HG02981 (cell line): ENCODE results near the gene TNFSF13.

ENCODE experiments used
- ATAC-seq: cut with Tn5 transposase; IDR thresholded peaks from one replicate; pipeline ENCODE4 v1.9.1; 2021; ENCODE audit warnings: mild to moderate bottlenecking, moderate library complexity; ENCODE audit not compliant: unreplicated experiment

The TNFSF13 gene

DNA sequence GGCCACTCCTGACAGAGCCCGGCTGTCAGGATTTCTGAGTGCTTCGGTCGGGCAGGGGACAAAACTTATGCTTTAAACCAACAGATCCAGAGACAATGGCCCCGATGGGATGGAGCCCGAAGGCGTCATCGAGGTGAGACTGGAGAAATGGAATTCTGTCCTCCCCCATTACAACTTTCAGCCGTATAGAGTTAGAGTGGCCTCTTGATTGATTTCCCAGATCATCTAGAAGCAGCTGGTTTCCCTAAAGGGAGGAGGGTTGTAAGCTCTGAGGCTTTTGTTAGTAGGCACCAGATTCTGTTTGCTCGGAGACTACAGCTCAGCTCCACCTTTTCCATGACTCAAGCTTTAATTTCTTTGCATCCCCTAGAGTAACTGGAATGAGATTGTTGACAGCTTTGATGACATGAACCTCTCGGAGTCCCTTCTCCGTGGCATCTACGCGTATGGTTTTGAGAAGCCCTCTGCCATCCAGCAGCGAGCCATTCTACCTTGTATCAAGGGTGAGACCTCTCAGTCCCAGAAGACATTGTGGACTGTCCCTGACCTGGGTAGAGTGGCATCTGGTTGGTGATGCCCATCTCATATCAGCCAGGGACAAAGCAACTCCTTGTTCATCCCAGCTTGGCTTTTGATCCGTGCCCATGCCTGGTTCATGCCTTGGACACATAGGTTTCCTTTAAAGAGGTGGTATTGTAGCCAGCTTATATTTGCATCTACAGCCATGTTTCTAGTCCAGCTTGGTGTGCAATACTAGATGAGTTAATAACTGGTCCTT lies 15.8 kb downstream of the TNFSF13 start:
- no peak for ATAC-seq

DNA sequence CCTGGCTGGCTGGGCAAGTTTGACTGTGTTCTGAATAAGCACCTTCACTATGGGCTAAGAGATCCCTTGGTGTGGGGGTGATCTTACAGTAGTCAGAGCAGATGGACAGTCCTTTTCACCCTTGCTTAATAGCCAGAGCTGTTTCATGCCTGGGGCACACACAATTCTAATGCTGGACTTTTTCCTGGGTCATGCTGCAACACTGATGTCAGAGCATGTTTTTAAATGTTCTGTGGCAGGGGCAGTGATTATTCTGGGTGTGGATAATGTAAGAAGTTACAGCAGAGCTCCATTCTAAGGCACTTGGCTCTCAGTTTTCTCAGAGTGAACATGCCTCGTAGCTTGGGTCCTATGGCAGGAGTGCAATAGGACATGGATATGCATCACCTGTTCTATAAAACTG lies 16.9 kb downstream of the TNFSF13 start:
- ATAC-seq, result no peak

DNA sequence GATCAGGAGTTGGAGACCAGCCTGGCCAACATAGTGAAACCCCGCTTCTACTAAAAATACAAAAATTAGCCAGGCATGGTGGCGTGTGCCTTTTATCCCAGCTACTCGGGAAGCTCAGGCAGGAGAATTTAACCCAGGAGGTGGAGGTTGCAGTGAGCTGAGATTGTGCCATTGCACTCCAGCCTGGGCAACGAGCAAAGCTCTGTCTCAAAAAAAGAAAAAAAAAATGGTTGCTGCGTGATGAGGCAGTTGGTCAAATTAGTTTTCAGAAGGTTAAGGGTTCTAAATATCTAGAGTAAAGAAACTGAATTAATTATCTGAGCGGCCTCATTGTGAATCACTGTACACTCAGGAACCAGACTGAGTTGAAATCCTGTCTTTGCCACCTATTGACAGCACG lies 17.4 kb downstream of the TNFSF13 start:
- no peak for ATAC-seq

DNA sequence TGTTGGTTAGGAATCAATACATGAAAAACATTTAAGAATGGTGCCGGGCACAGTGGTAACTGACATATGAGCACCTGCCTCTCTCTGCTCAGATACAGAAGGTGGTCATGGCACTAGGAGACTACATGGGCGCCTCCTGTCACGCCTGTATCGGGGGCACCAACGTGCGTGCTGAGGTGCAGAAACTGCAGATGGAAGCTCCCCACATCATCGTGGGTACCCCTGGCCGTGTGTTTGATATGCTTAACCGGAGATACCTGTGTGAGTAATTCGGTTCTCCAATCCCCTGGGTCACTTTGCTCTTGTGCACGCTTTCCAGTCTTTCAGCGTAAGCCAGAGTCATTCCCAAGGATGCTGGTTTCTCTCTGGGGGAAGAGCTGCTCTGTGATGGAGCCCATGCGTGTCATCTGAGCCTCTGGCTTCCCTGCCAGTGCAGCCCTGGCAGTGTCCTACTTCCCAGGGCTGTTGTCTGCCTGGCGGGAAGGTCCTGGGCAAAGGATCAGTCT lies 17.9 kb downstream of the TNFSF13 start:
- ATAC-seq, result no peak

DNA sequence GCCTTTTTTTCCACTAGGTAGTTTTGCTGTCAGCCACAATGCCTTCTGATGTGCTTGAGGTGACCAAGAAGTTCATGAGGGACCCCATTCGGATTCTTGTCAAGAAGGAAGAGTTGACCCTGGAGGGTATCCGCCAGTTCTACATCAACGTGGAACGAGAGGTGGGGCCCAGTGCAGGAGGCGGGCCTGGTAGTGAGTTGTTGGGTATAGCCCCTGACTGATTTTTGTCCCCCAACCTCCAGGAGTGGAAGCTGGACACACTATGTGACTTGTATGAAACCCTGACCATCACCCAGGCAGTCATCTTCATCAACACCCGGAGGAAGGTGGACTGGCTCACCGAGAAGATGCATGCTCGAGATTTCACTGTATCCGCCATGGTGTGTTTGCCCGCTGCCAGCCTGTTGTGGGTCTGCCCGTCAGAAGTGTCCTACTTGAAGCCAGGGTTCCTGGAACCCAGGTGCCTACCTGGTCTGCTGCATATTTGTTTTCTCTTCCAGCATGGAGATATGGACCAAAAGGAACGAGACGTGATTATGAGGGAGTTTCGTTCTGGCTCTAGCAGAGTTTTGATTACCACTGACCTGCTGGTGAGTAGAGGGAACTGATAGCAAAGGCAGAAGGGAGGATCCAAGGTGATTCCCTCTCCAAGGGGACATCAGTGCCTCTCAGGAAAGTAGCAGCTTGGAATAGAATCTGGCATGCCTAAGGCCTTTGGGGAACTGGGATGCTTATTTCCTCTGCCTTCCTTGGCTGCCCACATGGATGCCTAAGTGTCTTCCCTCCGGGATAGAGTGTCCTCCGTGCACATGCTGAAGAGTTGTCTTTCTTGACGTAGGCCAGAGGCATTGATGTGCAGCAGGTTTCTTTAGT lies 19.0 kb downstream of the TNFSF13 start:
- no peak for ATAC-seq

DNA sequence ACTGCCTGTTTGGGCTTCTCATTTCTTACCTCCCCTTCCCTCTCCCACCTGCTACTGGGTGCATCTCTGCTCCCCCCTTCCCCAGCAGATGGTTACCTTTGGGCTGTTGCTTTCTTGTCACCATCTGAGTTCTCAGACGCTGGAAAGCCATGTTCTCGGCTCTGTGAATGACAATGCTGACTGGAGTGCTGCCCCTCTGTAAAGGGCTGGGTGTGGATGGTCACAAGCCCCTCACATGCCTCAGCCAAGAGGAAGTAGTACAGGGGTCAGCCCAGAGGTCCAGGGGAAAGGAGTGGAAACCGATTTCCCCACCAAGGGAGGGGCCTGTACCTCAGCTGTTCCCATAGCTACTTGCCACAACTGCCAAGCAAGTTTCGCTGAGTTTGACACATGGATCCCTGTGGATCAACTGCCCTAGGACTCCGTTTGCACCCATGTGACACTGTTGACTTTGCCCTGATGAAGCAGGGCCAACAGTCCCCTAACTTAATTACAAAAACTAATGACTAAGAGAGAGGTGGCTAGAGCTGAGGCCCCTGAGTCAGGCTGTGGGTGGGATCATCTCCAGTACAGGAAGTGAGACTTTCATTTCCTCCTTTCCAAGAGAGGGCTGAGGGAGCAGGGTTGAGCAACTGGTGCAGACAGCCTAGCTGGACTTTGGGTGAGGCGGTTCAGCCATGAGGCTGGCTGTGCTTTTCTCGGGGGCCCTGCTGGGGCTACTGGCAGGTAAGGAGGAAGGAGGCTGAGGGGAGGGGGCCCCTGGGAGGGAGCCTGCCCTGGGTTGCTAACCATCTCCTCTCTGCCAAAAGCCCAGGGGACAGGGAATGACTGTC lies 20.7 kb downstream of the TNFSF13 start, which contains the start of gene CD68:
Gene CD68 (plus strand): TSS at position 638 of the 833 bp plus-strand sequence. CDS start 40 bp downstream, at position 678.
- peak; percentile 43 for ATAC-seq

DNA sequence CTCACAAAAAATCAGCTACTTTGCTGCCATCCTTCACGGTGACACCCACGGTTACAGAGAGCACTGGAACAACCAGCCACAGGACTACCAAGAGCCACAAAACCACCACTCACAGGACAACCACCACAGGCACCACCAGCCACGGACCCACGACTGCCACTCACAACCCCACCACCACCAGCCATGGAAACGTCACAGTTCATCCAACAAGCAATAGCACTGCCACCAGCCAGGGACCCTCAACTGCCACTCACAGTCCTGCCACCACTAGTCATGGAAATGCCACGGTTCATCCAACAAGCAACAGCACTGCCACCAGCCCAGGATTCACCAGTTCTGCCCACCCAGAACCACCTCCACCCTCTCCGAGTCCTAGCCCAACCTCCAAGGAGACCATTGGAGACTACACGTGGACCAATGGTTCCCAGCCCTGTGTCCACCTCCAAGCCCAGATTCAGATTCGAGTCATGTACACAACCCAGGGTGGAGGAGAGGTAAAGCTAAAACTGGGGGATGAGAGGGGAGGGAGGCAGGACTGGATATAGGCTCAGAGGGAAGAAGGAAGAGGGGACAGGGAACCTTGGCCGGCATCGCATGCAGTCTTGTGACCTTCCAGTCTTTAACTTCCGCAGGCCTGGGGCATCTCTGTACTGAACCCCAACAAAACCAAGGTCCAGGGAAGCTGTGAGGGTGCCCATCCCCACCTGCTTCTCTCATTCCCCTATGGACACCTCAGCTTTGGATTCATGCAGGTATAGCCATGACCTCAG lies 21.5 kb downstream of the TNFSF13 start:
- no peak for ATAC-seq

DNA sequence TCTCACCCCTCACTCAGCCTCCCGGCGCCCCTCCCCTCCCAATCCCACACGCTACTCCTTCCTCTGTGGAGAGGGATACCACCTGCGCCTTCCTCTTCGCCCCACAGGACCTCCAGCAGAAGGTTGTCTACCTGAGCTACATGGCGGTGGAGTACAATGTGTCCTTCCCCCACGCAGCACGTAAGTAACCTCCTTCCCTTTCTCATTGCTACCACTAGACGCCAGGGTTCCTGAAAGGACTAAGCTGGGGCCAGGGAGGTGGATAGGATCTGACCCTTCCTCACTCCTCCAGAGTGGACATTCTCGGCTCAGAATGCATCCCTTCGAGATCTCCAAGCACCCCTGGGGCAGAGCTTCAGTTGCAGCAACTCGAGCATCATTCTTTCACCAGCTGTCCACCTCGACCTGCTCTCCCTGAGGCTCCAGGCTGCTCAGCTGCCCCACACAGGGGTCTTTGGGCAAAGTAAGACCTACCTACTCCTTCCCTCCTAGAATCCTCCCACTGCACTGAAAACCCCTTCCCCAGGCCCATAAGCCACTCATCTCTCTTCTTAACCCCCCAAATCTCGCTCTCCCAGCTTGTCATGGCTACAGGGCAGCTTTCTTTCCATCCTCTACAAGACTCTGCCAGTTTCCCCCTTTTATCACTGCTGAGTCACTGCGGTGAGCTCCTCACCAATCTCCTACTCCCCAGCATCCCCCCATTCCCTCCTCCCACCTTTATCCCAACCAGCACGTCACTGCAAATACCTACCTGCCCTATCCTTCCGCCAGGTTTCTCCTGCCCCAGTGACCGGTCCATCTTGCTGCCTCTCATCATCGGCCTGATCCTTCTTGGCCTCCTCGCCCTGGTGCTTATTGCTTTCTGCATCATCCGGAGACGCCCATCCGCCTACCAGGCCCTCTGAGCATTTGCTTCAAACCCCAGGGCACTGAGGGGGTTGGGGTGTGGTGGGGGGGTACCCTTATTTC lies 22.3 kb downstream of the TNFSF13 start:
- no peak for ATAC-seq

DNA sequence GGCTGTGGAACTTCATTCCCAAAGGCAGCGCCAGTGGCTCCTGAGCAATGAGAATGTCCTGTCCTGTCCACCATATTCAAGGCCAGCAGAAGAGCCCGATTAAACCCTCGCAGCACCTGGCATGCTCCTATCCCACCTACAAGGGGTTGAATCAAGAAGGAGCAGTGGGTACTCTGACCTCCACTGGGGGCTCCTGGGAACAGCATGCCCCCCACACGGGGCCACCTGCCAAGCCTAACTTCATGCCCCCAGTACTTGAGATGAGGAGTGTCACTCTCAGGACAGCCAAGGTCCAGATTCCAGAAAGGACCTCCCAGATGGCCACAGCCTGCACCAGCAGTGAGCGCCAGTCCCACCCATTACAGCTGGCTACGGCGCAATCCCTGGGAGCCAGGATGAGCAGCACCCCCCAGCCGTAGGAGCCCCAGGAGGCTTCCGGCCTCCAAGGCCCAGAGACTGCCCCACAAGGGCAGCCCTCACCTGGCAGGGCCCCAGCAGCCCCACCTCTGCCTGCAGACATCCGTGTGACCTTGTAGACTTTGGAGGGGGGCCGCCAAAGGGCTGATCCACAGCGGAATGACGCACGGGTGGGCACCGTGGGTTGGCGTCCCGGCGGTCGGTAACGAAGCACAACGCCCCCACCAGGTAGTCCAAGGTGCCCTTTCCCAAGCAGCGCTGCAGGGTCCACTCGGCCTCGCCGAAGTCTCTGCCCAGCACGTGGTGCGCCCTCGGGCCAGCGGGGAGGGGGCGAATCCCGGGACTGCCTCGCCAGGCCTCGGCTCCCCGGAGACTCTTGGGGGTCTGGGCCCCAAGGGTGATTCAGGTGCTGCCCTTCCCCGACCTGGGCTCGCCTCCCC lies 24.1 kb downstream of the TNFSF13 start:
- ATAC-seq, result no peak

DNA sequence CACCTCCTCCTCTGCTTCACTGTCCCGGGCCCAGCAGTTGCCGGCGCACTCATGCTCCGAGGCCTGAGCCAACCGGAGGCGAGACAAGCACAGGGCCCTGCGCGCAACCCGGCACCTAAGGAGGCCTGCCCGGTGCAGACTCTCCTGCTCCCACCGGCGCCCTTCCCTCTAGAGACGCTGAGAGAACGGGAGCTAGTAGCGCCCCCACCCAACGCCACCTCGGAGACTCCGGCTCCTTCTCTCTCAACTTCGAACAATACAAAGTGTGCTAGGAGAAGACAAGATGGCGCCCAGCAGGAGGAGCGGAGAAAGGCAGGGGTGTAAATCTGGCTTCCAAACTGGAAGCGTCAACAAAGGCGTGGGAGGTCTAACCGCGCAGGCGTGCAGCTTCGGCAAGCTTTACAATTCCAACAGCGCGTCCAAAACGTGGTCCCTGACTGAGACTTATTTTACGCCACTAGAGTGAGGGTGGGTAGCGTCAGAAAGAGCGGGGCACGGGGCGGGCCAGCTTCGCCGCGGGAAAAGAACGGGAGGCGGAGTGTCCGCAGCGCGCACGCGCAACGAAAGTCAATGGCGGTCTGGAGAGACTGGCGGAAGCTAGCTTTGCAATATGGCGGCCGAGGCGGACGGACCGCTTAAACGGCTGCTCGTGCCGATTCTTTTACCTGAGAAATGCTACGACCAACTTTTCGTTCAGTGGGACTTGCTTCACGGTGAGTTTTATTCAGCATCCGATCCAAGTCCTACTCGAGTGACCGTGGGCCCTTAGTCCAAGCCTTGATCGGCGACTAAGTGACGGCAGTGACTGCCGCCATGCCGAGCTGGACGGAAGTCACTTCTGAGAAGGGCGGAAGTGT lies 24.9 kb downstream of the TNFSF13 start, which contains the start of gene MPDU1:
Gene MPDU1 (plus strand): TSS at position 600 of the 857 bp plus-strand sequence. CDS start 11 bp downstream, at position 611.
- peak; percentile 59 for ATAC-seq

DNA sequence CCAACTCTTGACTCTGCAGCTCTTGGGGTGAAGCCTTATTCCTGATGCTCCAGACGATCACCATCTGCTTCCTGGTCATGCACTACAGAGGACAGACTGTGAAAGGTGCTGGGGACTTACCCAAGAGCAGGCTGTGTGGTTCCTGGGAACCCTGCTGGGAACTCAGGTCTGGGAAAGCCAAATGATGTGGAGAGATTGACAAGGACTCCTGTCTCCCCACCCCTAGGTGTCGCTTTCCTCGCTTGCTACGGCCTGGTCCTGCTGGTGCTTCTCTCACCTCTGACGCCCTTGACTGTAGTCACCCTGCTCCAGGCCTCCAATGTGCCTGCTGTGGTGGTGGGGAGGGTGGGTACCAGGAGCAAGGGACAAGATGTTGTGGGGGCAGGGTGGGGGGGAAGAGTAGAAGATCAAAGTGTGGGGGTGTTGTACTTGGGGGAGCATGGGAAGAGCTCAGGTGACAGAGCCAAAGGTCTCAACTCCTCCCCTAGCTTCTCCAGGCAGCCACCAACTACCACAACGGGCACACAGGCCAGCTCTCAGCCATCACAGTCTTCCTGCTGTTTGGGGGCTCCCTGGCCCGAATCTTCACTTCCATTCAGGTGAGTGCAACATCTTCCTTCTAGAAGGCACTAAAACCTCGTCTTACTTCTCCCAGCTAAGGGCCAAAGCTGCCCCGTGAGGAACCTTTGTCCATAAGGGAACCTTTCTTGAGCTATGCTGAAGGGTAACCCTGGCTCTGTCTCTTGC lies 28.3 kb downstream of the TNFSF13 start:
- ATAC-seq, result no peak

DNA sequence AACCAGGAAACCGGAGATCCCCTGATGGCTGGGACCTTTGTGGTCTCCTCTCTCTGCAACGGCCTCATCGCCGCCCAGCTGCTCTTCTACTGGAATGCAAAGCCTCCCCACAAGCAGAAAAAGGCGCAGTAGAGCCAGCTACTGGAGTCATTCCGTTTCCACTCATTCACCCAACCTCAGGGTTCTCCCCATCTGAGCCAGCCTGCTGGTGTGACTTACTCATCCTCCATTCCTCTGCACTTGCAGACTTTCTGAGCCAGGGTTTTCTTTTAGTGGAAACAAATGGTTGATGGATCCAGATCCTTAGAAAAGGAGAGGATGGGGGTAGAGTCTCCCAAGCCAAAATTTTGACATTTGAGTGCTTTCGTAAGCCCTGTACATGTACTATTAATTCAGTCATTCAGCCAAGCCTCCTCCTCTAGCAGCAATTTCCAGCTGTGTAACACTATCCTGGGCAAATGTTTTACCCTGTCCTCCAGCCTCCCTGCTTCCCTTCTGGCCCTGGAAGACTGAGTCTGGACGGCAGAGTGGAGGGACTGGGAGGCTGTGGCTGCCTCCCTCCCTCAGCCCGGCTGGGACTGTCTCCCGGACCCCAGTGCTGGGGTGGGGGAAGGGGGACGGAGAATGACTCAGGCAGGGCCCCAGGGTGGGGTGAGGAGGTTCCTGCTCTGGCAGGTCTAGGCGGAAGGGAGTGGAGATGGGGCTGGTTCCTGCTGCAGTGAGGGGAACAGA lies 29.0 kb downstream of the TNFSF13 start:
- ATAC-seq, result no peak

DNA sequence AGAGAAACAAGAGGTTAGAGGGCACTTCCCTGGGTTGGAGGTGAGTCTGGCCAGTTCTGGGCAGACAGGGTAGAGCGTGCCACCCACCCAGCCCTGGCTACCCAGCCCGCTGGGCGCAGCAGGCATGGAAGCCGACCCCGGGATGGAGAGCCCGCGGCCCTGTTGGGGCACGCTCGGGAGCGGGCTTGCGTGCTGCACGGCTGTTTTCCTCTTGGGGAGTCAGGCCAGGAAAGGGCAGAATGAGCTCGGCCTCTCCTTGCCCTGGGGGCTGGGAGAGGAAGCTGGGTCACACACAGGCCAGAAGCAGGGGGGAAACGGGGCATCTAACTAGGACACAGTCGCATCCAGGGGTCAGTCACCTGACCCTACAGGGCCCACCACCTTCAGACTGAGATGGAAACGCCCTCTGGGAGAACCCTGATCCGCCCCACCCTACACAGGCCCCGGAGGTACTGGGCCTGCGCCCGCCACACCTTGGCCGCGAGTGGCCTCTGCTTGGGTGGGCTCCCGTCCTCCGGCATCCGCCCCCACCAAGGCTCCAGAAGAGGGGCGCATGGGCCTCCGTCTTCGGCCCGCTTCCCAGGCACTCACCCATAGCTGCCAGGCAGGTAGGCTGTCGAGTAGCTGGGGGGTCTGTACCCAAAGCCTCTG lies 30.1 kb downstream of the TNFSF13 start:
- no peak for ATAC-seq

DNA sequence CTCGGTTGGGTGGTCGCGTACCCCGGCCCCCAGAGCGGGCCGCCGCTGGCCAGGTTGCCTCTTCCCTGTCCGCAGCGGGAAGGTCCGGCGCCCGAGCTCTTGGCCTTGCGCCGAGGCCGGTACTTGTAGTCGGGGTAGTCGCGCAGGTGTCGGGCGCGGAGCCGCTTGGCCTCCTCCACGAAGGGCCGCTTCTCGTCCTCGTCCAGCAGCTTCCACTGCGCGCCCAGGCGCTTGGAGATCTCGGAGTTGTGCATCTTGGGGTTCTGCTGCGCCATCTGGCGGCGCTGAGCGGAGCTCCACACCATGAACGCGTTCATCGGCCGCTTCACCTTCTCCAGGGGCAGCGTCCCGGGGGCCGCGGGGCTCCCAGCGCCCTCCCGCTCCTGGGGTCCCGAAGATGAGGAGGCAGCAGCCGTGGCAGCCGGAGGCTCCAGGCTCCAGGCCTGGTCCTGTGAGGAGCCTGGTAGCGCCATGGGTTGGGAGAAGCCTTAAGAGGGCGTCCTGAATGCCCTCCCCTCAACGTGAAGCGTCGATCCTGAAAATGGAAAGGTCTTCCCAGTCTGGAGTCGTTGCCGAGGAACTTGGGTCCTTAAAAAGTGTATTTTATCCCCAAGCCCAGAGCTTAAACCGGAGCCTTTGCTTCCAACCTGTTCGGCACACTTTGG lies 30.8 kb downstream of the TNFSF13 start:
- no peak for ATAC-seq
